Astrocyte (in vitro differentiated cells and primary cell): ENCODE measurements around the gene ZNF22.

Source experiments
- EZH2 ChIP-seq: IDR thresholded peaks from 2 replicates; pipeline ENCODE4 v1.6.1; 2012; ENCODE audit warnings: mild to moderate bottlenecking, low read length, inconsistent platforms; ENCODE audit not compliant: insufficient read depth
- TF ChIP-seq, protein P1 (sequence below): IDR thresholded peaks from 2 replicates; pipeline ENCODE4 v1.5.1; 2011; ENCODE audit warnings: low read depth, mild to moderate bottlenecking, inconsistent platforms, low read length, moderate library complexity; ENCODE audit not compliant: insufficient read depth

DNA sequence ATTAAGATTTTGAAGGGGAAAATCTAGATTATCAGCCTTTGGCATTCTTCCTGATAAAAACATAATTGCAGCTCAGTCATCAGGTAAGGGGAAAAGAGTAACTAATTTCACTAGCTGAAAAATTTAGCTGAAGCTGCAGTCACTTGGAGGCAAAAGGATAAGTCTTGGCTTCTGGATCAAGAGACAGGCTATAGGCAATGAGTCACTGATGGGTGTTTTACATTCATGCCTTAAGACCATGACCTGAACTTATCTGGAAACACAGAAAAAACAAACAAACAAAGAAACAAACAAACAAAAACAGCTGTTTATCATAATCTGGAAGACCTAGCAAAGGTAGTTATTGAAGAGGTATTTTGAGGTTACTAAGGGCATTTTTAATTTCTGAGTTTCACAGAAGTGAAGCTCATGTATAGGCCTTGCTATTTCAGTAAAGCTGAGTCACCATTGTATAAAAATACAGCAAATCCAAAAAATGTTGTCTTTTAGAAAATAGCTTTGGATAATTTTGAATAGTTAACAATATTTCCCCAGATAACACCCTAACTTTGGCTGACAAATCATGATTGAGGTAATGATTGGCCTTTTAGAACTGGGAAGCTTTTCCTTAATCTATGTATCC is 40.3 kb downstream of the ZNF22 start:
- TF ChIP-seq, protein P1, sequence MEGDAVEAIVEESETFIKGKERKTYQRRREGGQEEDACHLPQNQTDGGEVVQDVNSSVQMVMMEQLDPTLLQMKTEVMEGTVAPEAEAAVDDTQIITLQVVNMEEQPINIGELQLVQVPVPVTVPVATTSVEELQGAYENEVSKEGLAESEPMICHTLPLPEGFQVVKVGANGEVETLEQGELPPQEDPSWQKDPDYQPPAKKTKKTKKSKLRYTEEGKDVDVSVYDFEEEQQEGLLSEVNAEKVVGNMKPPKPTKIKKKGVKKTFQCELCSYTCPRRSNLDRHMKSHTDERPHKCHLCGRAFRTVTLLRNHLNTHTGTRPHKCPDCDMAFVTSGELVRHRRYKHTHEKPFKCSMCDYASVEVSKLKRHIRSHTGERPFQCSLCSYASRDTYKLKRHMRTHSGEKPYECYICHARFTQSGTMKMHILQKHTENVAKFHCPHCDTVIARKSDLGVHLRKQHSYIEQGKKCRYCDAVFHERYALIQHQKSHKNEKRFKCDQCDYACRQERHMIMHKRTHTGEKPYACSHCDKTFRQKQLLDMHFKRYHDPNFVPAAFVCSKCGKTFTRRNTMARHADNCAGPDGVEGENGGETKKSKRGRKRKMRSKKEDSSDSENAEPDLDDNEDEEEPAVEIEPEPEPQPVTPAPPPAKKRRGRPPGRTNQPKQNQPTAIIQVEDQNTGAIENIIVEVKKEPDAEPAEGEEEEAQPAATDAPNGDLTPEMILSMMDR = no peak
- TF ChIP-seq EZH2 = no peak
